ENCODE measurements around the gene EPHA4.

The EPHA4 gene

GRCh38 chr2:221399183-221399582 is 172.9 kb downstream of the EPHA4 start:
- TF ChIP-seq CTCF (IDR thresholded peaks at IDR 0.05; ENCODE audit: extremely low read depth, missing control alignments), result no peak
- DNase-seq (ENCODE audit: low spot score), result no peak

GRCh38 chr2:221397187-221397586 is 174.9 kb downstream of the EPHA4 start:
- no peak for DNase-seq (ENCODE audit: low spot score)
- TF ChIP-seq CTCF (IDR thresholded peaks at IDR 0.05; ENCODE audit: extremely low read depth, missing control alignments), result no peak

GRCh38 chr2:221392228-221392881 is 179.7 kb downstream of the EPHA4 start:
- no peak for DNase-seq (ENCODE audit: low spot score)
- no peak for TF ChIP-seq CTCF (IDR thresholded peaks at IDR 0.05; ENCODE audit: extremely low read depth, missing control alignments)

GRCh38 chr2:221390878-221391277 is 181.2 kb downstream of the EPHA4 start:
- no peak for TF ChIP-seq CTCF (IDR thresholded peaks at IDR 0.05; ENCODE audit: extremely low read depth, missing control alignments)
- DNase-seq (ENCODE audit: low spot score), result no peak

- TF ChIP-seq CTCF (IDR thresholded peaks at IDR 0.05; ENCODE audit: extremely low read depth, missing control alignments), result no peak
- DNase-seq (ENCODE audit: low spot score), result no peak
These were observed 182.2 kb downstream of the EPHA4 start for GRCh38 chr2:221389904-221390303.

- no peak for DNase-seq (ENCODE audit: low spot score)
- TF ChIP-seq CTCF (IDR thresholded peaks at IDR 0.05; ENCODE audit: extremely low read depth, missing control alignments), result no peak
These were observed 182.7 kb downstream of the EPHA4 start for GRCh38 chr2:221389421-221389820.

GRCh38 chr2:221388891-221389290 is 183.2 kb downstream of the EPHA4 start:
- no peak for TF ChIP-seq CTCF (IDR thresholded peaks at IDR 0.05; ENCODE audit: extremely low read depth, missing control alignments)
- DNase-seq (ENCODE audit: low spot score), result no peak
